Measurements from ENCODE around the gene DSCAM. TPM values are rescaled to one million over a fixed set of nuclear protein-coding genes. Genes with fewer than 3 reads are reported as not detected.

The DSCAM gene
- total and polyA plus RNA-seq, 10 donors, result 0.02 to 2.7 (median 2.0) TPM

GRCh38 chr21:40257342-40257741 lies 589.6 kb downstream of the DSCAM start:
- intact Hi-C loops (cut with DNase I; ENCODE audit: low total_unique reads), result no loop called here
- Histone ChIP-seq H3K4me1 (no peaks in the 10 kb centered on the region), H3K36me3 (no peaks in the 10 kb centered on the region), H3K4me3 (no peak overlapping the region), H3K9me3 (peaks cover 0 to 16% (median 1%) of the 10 kb centered on the region in 8 donors), H3K27ac (no peak overlapping the region), H3K27me3 (replicated peaks in 1 of 7) (no peaks in the 10 kb centered on the region)
- TF ChIP-seq CTCF (IDR thresholded peaks at IDR 0.05 in 8 of 11, conservative IDR thresholded peaks at IDR 0.05 in 3 of 11) (no peak), POLR2AphosphoS5 (IDR thresholded peaks at IDR 0.05) (no peak), POLR2A (IDR thresholded peaks at IDR 0.05) (no peak)
- WGBS, 5 donors, result 69 to 83% (median 74%) methylated on average over 3 of the region's 3 CpGs
- no peak for DNase-seq

GRCh38 chr21:40255518-40256444 lies 591.2 kb downstream of the DSCAM start:
- H3K4me3 ChIP-seq, result no peak overlapping the region
- 83 to 89% (median 84%) methylated on average over 6 of the region's 6 CpGs for WGBS, 5 donors

DNA sequence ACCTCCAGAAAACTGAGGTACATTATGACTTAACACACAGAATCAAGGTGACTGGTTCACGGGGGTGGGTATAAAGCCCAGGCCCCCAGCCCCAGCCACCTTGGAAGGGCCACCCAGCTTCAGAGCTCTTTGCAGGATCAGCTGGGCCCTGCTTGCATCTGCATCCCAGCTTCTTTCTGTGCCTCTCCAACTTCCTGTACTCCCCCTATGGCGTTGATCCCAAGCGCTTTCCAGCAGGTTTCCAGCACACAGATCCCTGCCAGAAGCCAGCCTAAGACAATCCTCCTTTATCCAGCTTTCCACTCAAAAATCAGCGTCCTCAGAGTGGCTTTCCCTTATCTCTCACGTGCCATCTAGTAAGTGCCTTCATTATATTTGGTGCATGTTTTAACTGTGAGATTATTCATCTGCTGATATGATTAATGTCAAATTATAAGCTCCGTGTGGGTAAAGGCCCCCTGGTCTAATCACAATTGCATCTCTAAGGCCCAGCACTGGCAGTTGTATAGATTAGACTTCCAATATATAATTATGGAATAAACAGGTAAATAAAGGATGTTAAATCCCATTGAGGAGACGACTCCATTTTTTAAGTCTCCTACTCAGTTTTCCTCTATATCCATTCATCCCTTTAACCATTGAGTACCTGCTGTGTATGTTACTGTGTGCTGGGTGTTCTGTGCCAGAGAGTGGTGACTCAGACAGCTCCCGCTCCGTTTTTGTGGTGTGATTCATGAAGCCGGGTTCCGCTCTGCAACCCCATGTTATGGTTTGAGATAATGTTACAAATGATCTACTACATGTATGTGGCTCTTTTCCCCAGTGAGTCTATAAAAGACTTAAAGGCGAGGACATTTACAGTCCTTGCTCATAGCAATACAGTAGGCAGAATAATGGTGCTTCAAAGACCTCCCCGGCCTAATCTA lies 592.2 kb downstream of the DSCAM start:
- TF ChIP-seq POLR2AphosphoS5 (IDR thresholded peaks at IDR 0.05) (no peak), CTCF (IDR thresholded peaks at IDR 0.05 in 8 of 11, conservative IDR thresholded peaks at IDR 0.05 in 3 of 11) (no peak), POLR2A (IDR thresholded peaks at IDR 0.05) (no peak)
- Histone ChIP-seq H3K27me3 (replicated peaks in 1 of 7) (no peaks in the 10 kb centered on the region), H3K27ac (no peak overlapping the region), H3K4me1 (no peaks in the 10 kb centered on the region), H3K36me3 (no peaks in the 10 kb centered on the region), H3K4me3 (no peak overlapping the region), H3K9me3 (peaks cover 0 to 38% (median 18%) of the 10 kb centered on the region in 8 donors)
- DNase-seq, result no peak
- 71 to 82% (median 81%) methylated on average over 13 of the region's 13 CpGs for WGBS, 5 donors
- intact Hi-C loops (cut with DNase I; ENCODE audit: low total_unique reads), result no loop called here

More at GRCh38 chr21:40255518-40256444, 591.2 kb downstream of the DSCAM start:
- DNase-seq, result no peak
- Histone ChIP-seq H3K9me3 (peaks cover 0 to 30% (median 17%) of the 10 kb centered on the region in 8 donors), H3K27me3 (replicated peaks in 1 of 7) (no peaks in the 10 kb centered on the region), H3K36me3 (no peaks in the 10 kb centered on the region), H3K4me1 (no peaks in the 10 kb centered on the region), H3K27ac (no peak overlapping the region)
- TF ChIP-seq POLR2A (IDR thresholded peaks at IDR 0.05) (no peak), CTCF (IDR thresholded peaks at IDR 0.05 in 8 of 11, conservative IDR thresholded peaks at IDR 0.05 in 3 of 11) (no peak), POLR2AphosphoS5 (IDR thresholded peaks at IDR 0.05) (no peak)
- intact Hi-C loops (cut with DNase I; ENCODE audit: low total_unique reads), result no loop called here

All from spleen (tissue), 11 donors.